DND-41 (cell line): ENCODE results near the gene AGAP1.

Source experiments
- ATAC-seq: fragments of 200-7000 bp; cut with Tn5 transposase; 3 replicates; pipeline ENCODE4 v1.9.1; 2021; ENCODE audit warnings: low read depth; ENCODE audit not compliant: insufficient read depth
- DNase-seq: peaks from one replicate; pipeline ENCODE4 v3.0.0-alpha.2; 2020
- H2AFZ ChIP-seq: 2 replicates; pipeline ENCODE4 v1.6.0; 2012; ENCODE audit warnings: low read depth, low read length
- H3K27ac ChIP-seq: 2 replicates; pipeline ENCODE4 v1.5.1; 2012; ENCODE audit warnings: low read length, inconsistent platforms
- H3K27me3 ChIP-seq: fragments of 200-600 bp; sonication (generic); 2 replicates; pipeline ENCODE4 v1.6.0; 2012; ENCODE audit warnings: low read length, mild to moderate bottlenecking, inconsistent platforms; ENCODE audit not compliant: insufficient read depth, poor library complexity
- H3K36me3 ChIP-seq: 2 replicates; pipeline ENCODE4 v1.5.1; 2012; ENCODE audit warnings: low read length, inconsistent platforms; ENCODE audit not compliant: insufficient read depth
- H3K4me1 ChIP-seq: 2 replicates; pipeline ENCODE4 v1.5.1; 2012; ENCODE audit warnings: mild to moderate bottlenecking, low read length; ENCODE audit not compliant: insufficient read depth
- H3K4me2 ChIP-seq: 2 replicates; pipeline ENCODE4 v1.6.0; 2012; ENCODE audit warnings: mild to moderate bottlenecking, moderate library complexity, low read length, inconsistent platforms; ENCODE audit not compliant: insufficient read depth
- H3K4me3 ChIP-seq, 2 experiments: fragments of 200-600 bp in 1 of 2; shearing (Covaris generic) in 1 of 2; 2 replicates each; pipeline ENCODE4 v1.5.1; 2012 to 2016; ENCODE audit warnings: inconsistent platforms in 2 of 2, low read length in 2 of 2, mild to moderate bottlenecking in 2 of 2, low read depth in 1 of 2, moderate library complexity in 1 of 2
- H3K79me2 ChIP-seq: 2 replicates; pipeline ENCODE4 v1.6.0; 2012; ENCODE audit warnings: low read length, inconsistent platforms; ENCODE audit not compliant: insufficient read depth
- H3K9ac ChIP-seq: 2 replicates; pipeline ENCODE4 v1.6.0; 2012; ENCODE audit warnings: low read depth, mild to moderate bottlenecking, inconsistent platforms, low read length, moderate library complexity
- H3K9me3 ChIP-seq: 2 replicates; pipeline ENCODE4 v1.5.1; 2012; ENCODE audit warnings: low read length, moderate library complexity, mild to moderate bottlenecking, inconsistent platforms; ENCODE audit not compliant: insufficient read depth, severe bottlenecking
- H4K20me1 ChIP-seq: 2 replicates; pipeline ENCODE4 v1.6.0; 2012; ENCODE audit warnings: low read length; ENCODE audit not compliant: insufficient read depth
- EZH2 ChIP-seq: IDR thresholded peaks from 3 replicates; pipeline ENCODE4 v1.6.1; 2012; ENCODE audit warnings: borderline replicate concordance, low read depth, mild to moderate bottlenecking, moderate library complexity, low read length, inconsistent platforms; ENCODE audit not compliant: severe bottlenecking
- TF ChIP-seq, protein P1 (sequence below): IDR thresholded peaks from 2 replicates; pipeline ENCODE4 v1.5.1; 2012; ENCODE audit warnings: borderline replicate concordance, low read length, moderate library complexity, mild to moderate bottlenecking; ENCODE audit not compliant: poor library complexity, severe bottlenecking; ENCODE audit errors: extremely low read depth

Gene AGAP1

GRCh38 chr2:235502336-235502735 is 8.5 kb downstream of the AGAP1 start:
- H3K4me1 ChIP-seq = peaks cover 21% of the 10 kb centered on the region
- H3K27ac ChIP-seq = no peak overlapping the region
- ATAC-seq (no peak), DNase-seq (no peak)
- no peaks in the 10 kb centered on the region for H3K36me3 ChIP-seq
- H3K9me3 ChIP-seq = no peaks in the 10 kb centered on the region
- H3K4me2 ChIP-seq = 0 out of 2 replicates have a peak overlapping the region, but pooled peaks have one; percentile 18
- no peaks in the 10 kb centered on the region for H4K20me1 ChIP-seq
- H3K4me3 ChIP-seq = no peak overlapping the region
- TF ChIP-seq, protein P1, sequence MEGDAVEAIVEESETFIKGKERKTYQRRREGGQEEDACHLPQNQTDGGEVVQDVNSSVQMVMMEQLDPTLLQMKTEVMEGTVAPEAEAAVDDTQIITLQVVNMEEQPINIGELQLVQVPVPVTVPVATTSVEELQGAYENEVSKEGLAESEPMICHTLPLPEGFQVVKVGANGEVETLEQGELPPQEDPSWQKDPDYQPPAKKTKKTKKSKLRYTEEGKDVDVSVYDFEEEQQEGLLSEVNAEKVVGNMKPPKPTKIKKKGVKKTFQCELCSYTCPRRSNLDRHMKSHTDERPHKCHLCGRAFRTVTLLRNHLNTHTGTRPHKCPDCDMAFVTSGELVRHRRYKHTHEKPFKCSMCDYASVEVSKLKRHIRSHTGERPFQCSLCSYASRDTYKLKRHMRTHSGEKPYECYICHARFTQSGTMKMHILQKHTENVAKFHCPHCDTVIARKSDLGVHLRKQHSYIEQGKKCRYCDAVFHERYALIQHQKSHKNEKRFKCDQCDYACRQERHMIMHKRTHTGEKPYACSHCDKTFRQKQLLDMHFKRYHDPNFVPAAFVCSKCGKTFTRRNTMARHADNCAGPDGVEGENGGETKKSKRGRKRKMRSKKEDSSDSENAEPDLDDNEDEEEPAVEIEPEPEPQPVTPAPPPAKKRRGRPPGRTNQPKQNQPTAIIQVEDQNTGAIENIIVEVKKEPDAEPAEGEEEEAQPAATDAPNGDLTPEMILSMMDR = no peak
- TF ChIP-seq EZH2 = no peak
- H2AFZ ChIP-seq = no peak overlapping the region
- peaks cover 20% of the 10 kb centered on the region for H3K27me3 ChIP-seq
- H3K9ac ChIP-seq = no peak overlapping the region
- no peaks in the 10 kb centered on the region for H3K79me2 ChIP-seq

- Histone ChIP-seq H3K27me3 (peaks cover 13% of the 10 kb centered on the region), H4K20me1 (no peaks in the 10 kb centered on the region), H3K9me3 (no peaks in the 10 kb centered on the region), H3K9ac (no peak overlapping the region), H3K4me2 (no peak overlapping the region), H3K36me3 (no peaks in the 10 kb centered on the region), H3K4me1 (peaks cover 21% of the 10 kb centered on the region), H2AFZ (no peak overlapping the region), H3K4me3 (no peak overlapping the region), H3K79me2 (no peaks in the 10 kb centered on the region), H3K27ac (no peak overlapping the region)
- TF ChIP-seq, protein P1 = no peak
- no peak for TF ChIP-seq EZH2
- no peak for DNase-seq
- no peak for ATAC-seq
Measured at GRCh38 chr2:235504441-235505180, 10.8 kb downstream of the AGAP1 start.

- Histone ChIP-seq H3K79me2 (no peaks in the 10 kb centered on the region), H3K4me1 (peaks cover 21% of the 10 kb centered on the region), H2AFZ (no peak overlapping the region), H3K4me3 (no peak overlapping the region), H3K36me3 (no peaks in the 10 kb centered on the region), H3K27ac (no peak overlapping the region), H3K27me3 (peaks cover 13% of the 10 kb centered on the region), H4K20me1 (no peaks in the 10 kb centered on the region), H3K4me2 (no peak overlapping the region), H3K9ac (no peak overlapping the region), H3K9me3 (no peaks in the 10 kb centered on the region)
- ATAC-seq (no peak), DNase-seq (no peak)
- TF ChIP-seq, protein P1 = no peak
- TF ChIP-seq EZH2 = no peak
Measured at GRCh38 chr2:235505181-235505741, 11.4 kb downstream of the AGAP1 start.
